ENCODE measurements around the gene LRRC2. TPM values are rescaled to one million over a fixed set of nuclear protein-coding genes. Genes with fewer than 3 reads are reported as not detected.

Gene LRRC2
- total and polyA plus RNA-seq, 2 donors (not counting 3 experiments of a cell fraction or from before 2014, with no cell fraction given) = 0.14 to 0.73 TPM

DNA sequence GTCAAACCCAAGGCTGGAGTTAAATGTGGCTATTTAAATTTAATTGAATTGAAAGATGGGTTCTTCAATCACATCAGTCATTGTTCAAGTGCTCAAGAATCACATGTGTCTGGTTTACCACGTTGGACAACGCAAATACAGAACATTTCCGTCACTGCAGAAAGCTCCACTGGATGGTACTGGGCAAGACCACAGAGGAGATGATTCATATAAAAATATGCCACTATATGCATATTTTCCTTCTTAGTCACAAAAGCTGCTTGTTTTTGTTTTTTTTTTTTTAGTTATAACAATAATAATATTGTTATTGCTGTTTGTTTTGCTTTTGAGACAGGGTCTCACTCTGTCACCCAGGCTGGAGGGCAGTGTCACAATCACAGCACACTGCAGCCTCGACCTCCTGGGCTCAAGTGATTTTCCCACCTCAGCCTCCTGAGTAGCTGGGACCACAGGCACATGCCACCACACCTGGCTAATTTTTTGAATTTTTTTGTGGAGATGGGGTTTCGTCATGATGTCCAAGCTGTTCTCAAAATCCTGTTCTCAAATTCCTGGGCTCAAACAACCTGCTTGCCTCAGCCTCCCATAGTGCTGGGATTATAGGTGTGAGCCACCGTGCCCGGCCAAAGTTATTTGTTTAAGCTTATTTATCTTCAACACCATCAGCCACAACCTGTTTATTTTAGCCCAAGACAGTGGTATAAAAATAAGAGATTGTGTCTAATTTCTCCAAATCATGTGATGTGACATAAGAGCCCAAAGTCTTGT, 48.9 kb downstream of the LRRC2 start:
- no TSS peak for BruUV-seq (replicated peaks)
- peak; percentile 60 for FAIRE-seq
- H3K36me3 ChIP-seq (ENCODE audit: control insufficient read depth in 2 of 2, extremely low read depth in 1 of 2, insufficient read depth in 2 of 2, low read length in 2 of 2) = no peaks in the 10 kb centered on the region
- intact Hi-C loops (cut with micrococcal nuclease) (loop anchor here (1.0 to 2.0 kb wide), 2 partner anchors 22 to 41 kb away; no protein-coding TSS in a partner anchor), dilution Hi-C loops (cut with MboI; ENCODE audit: extremely low pct_ligation_motif_present, low sequenced_read_pairs) (no loop called here)
- DNase-seq (ENCODE audit: low read depth, low spot score) = peak; percentile 61
- H3K27ac ChIP-seq (ENCODE audit: insufficient read depth, low read depth, low read length) = peak overlapping the region; percentile 84
- H4K20me1 ChIP-seq (replicated peaks; ENCODE audit: control insufficient read depth, extremely low read depth, insufficient read depth, low read length) = no peaks in the 10 kb centered on the region
- no peak overlapping the region for H2AFZ ChIP-seq (ENCODE audit: low read depth, low read length)
- no peaks in the 10 kb centered on the region for H3K79me2 ChIP-seq (ENCODE audit: control insufficient read depth, insufficient read depth, low read length)
- H3K4me3 ChIP-seq (replicated peaks in 1 of 3; ENCODE audit: insufficient read depth in 1 of 3, low read depth in 1 of 3, low read length in 3 of 3) = no peak overlapping the region
- H3K4me1 ChIP-seq (ENCODE audit: control insufficient read depth, extremely low read depth, insufficient read depth, low read length) = peaks cover 37% of the 10 kb centered on the region
- ChIA-PET POLR2A (interaction anchor here (0.6 kb wide), 1 partner anchor 41 kb away, joined by 4 read pairs; no protein-coding TSS in a partner anchor), CTCF (interaction anchor here (0.8 to 8.1 kb wide), 4 partner anchors 18 to 41 kb away, joined by 3 to 52 read pairs (median 12); no protein-coding TSS in a partner anchor)
- H3K27me3 ChIP-seq (ENCODE audit: control insufficient read depth in 2 of 2, insufficient read depth in 2 of 2, low read length in 2 of 2) = no peaks in the 10 kb centered on the region
- peak; percentile 80 for TF ChIP-seq JUN (IDR thresholded peaks at IDR 0.05; ENCODE audit: borderline replicate concordance, insufficient read depth, insufficient read length, low read depth)
- peak; percentile 85 for TF ChIP-seq FOS (IDR thresholded peaks at IDR 0.05; ENCODE audit: borderline replicate concordance, insufficient read depth, low read length)
- no peak for TF ChIP-seq EZH2 (IDR thresholded peaks at IDR 0.05; ENCODE audit: borderline replicate concordance, low read depth, low read length, severe bottlenecking)
- TF ChIP-seq, protein P1, sequence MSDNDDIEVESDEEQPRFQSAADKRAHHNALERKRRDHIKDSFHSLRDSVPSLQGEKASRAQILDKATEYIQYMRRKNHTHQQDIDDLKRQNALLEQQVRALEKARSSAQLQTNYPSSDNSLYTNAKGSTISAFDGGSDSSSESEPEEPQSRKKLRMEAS (IDR thresholded peaks at IDR 0.05; ENCODE audit: insufficient read depth, insufficient read length) = peak; percentile 58
- peak; percentile 63 for TF ChIP-seq POLR2AphosphoS5 (IDR thresholded peaks at IDR 0.05; ENCODE audit: insufficient read depth, low read depth, low read length)
- peak; percentile 20 for TF ChIP-seq GATA2 (IDR thresholded peaks at IDR 0.05; ENCODE audit: insufficient read depth, insufficient read length, low read depth, low read length)
- TF ChIP-seq, protein P2, sequence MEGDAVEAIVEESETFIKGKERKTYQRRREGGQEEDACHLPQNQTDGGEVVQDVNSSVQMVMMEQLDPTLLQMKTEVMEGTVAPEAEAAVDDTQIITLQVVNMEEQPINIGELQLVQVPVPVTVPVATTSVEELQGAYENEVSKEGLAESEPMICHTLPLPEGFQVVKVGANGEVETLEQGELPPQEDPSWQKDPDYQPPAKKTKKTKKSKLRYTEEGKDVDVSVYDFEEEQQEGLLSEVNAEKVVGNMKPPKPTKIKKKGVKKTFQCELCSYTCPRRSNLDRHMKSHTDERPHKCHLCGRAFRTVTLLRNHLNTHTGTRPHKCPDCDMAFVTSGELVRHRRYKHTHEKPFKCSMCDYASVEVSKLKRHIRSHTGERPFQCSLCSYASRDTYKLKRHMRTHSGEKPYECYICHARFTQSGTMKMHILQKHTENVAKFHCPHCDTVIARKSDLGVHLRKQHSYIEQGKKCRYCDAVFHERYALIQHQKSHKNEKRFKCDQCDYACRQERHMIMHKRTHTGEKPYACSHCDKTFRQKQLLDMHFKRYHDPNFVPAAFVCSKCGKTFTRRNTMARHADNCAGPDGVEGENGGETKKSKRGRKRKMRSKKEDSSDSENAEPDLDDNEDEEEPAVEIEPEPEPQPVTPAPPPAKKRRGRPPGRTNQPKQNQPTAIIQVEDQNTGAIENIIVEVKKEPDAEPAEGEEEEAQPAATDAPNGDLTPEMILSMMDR (IDR thresholded peaks at IDR 0.05; ENCODE audit: extremely low read depth in 1 of 2, insufficient read depth in 1 of 2, low read depth in 1 of 2, low read length in 2 of 2) = no peak
- TF ChIP-seq POLR2A (IDR thresholded peaks at IDR 0.05; ENCODE audit: low read depth, low read length) = no peak
- no peak for TF ChIP-seq MYC (IDR thresholded peaks at IDR 0.05; ENCODE audit: low read depth, low read length)
- H3K9ac ChIP-seq (replicated peaks; ENCODE audit: extremely low read depth, insufficient read depth, low read length) = peak overlapping the region; percentile 15
- H3K4me2 ChIP-seq (ENCODE audit: insufficient read depth, low read length) = peak overlapping the region; percentile 1
- H3K9me1 ChIP-seq (replicated peaks; ENCODE audit: control insufficient read depth, extremely low read depth, insufficient read depth, low read length) = no peaks in the 10 kb centered on the region
- H3K9me3 ChIP-seq (replicated peaks; ENCODE audit: control insufficient read depth, insufficient read depth, low read length) = no peaks in the 10 kb centered on the region
